ENCODE measurements around the gene CDC34. TPM values are rescaled to one million over a fixed set of nuclear protein-coding genes. Genes with fewer than 3 reads are reported as not detected.

Gene CDC34
- total RNA-seq, 1 donor from 2014 or later, result 42.5 TPM

- Histone ChIP-seq H3K4me3 (no peak overlapping the region), H3K4me1 (peaks cover 9% of the 10 kb centered on the region), H3F3A (ENCODE audit: low read depth) (peaks cover 28% of the 10 kb centered on the region), H3K27ac (no peak overlapping the region), H2AFZ (replicated peaks) (no peak overlapping the region), H3K27me3 (no peaks in the 10 kb centered on the region), H3K36me3 (no peaks in the 10 kb centered on the region), H3K79me2 (ENCODE audit: low read depth) (peaks cover 59% of the 10 kb centered on the region), H3K9ac (no peak overlapping the region), H4K20me1 (ENCODE audit: low read depth) (peaks cover 97% of the 10 kb centered on the region), H3K4me2 (no peak overlapping the region), H3K9me3 (ENCODE audit: low read depth) (no peaks in the 10 kb centered on the region)
- peaks cover 2% of the 10 kb centered on the region for H3K9me3 Mint-ChIP-seq
- peaks cover 4% of the 10 kb centered on the region for H3K27me3 Mint-ChIP-seq (ENCODE audit: insufficient read depth, low read depth)
- H3K4me1 Mint-ChIP-seq, result peaks cover 16% of the 10 kb centered on the region
- H3K36me3 Mint-ChIP-seq, result peaks cover 2% of the 10 kb centered on the region
- no peak for DNase-seq (ENCODE audit: low spot score)
- H3K4me3 Mint-ChIP-seq, result no peak overlapping the region
- H3K27ac Mint-ChIP-seq, result no peak overlapping the region
- no peak for TF ChIP-seq EZH2 (IDR thresholded peaks at IDR 0.05)
- TF ChIP-seq, protein P1, sequence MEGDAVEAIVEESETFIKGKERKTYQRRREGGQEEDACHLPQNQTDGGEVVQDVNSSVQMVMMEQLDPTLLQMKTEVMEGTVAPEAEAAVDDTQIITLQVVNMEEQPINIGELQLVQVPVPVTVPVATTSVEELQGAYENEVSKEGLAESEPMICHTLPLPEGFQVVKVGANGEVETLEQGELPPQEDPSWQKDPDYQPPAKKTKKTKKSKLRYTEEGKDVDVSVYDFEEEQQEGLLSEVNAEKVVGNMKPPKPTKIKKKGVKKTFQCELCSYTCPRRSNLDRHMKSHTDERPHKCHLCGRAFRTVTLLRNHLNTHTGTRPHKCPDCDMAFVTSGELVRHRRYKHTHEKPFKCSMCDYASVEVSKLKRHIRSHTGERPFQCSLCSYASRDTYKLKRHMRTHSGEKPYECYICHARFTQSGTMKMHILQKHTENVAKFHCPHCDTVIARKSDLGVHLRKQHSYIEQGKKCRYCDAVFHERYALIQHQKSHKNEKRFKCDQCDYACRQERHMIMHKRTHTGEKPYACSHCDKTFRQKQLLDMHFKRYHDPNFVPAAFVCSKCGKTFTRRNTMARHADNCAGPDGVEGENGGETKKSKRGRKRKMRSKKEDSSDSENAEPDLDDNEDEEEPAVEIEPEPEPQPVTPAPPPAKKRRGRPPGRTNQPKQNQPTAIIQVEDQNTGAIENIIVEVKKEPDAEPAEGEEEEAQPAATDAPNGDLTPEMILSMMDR (IDR thresholded peaks at IDR 0.05), result no peak
These were observed 48.2 kb downstream of the CDC34 start for GRCh38 chr19:579842-580155.

- peaks cover 2% of the 10 kb centered on the region for H3K9me3 Mint-ChIP-seq
- Histone ChIP-seq H3K36me3 (no peaks in the 10 kb centered on the region), H3K27me3 (no peaks in the 10 kb centered on the region), H3K79me2 (ENCODE audit: low read depth) (peaks cover 53% of the 10 kb centered on the region), H3K4me2 (no peak overlapping the region), H3K4me1 (peaks cover 9% of the 10 kb centered on the region), H3K9ac (no peak overlapping the region), H3K9me3 (ENCODE audit: low read depth) (no peaks in the 10 kb centered on the region), H2AFZ (replicated peaks) (no peak overlapping the region), H3K27ac (no peak overlapping the region), H3K4me3 (no peak overlapping the region), H3F3A (ENCODE audit: low read depth) (peaks cover 24% of the 10 kb centered on the region), H4K20me1 (ENCODE audit: low read depth) (peaks cover 97% of the 10 kb centered on the region)
- no peak overlapping the region for H3K4me3 Mint-ChIP-seq
- no peak for DNase-seq (ENCODE audit: low spot score)
- H3K27ac Mint-ChIP-seq, result no peak overlapping the region
- H3K36me3 Mint-ChIP-seq, result peaks cover 2% of the 10 kb centered on the region
- peaks cover 14% of the 10 kb centered on the region for H3K4me1 Mint-ChIP-seq
- TF ChIP-seq, protein P1 (IDR thresholded peaks at IDR 0.05), result no peak
- H3K27me3 Mint-ChIP-seq (ENCODE audit: insufficient read depth, low read depth), result peaks cover 4% of the 10 kb centered on the region
These were observed 48.8 kb downstream of the CDC34 start for GRCh38 chr19:580274-580835.

- Histone ChIP-seq H2AFZ (replicated peaks) (no peak overlapping the region), H3K9ac (no peak overlapping the region), H3K27me3 (no peaks in the 10 kb centered on the region), H3F3A (ENCODE audit: low read depth) (peaks cover 27% of the 10 kb centered on the region), H3K9me3 (ENCODE audit: low read depth) (no peaks in the 10 kb centered on the region), H3K79me2 (ENCODE audit: low read depth) (peaks cover 41% of the 10 kb centered on the region), H4K20me1 (ENCODE audit: low read depth) (peaks cover 92% of the 10 kb centered on the region), H3K4me3 (no peak overlapping the region), H3K27ac (no peak overlapping the region), H3K4me2 (no peak overlapping the region), H3K4me1 (no peaks in the 10 kb centered on the region), H3K36me3 (no peaks in the 10 kb centered on the region)
- TF ChIP-seq EZH2 (IDR thresholded peaks at IDR 0.05) (no peak), EZH2phosphoT487 (IDR thresholded peaks at IDR 0.05) (no peak)
- TF ChIP-seq, protein P1 (IDR thresholded peaks at IDR 0.05), result no peak
- Mint-ChIP-seq H3K27ac (no peak overlapping the region), H3K27me3 (ENCODE audit: insufficient read depth, low read depth) (peaks cover 6% of the 10 kb centered on the region), H3K36me3 (peaks cover 2% of the 10 kb centered on the region), H3K4me1 (peaks cover 11% of the 10 kb centered on the region), H3K4me3 (no peak overlapping the region), H3K9me3 (peaks cover 2% of the 10 kb centered on the region)
- DNase-seq (ENCODE audit: low spot score), result no peak
These were observed 50.0 kb downstream of the CDC34 start for GRCh38 chr19:581399-582111.

Measured in neural progenitor cell (in vitro differentiated cells).